ENCODE data around the gene PABPN1. TPM values are rescaled to one million over a fixed set of nuclear protein-coding genes. Genes with fewer than 3 reads are reported as not detected.

PABPN1 gene
- total RNA-seq, 2 donors from 2014 or later = 44.8 to 54.9 TPM

GRCh38 chr14:23370221-23370620, 49.0 kb downstream of the PABPN1 start:
- Histone ChIP-seq H3K27ac (no peak overlapping the region), H3K27me3 (replicated peaks; ENCODE audit: insufficient read depth) (no peaks in the 10 kb centered on the region), H3K4me1 (ENCODE audit: control insufficient read depth in 1 of 2, low read depth in 2 of 2) (peaks cover 0 to 6% of the 10 kb centered on the region in 2 donors), H3K9me3 (no peaks in the 10 kb centered on the region), H3K4me3 (no peak overlapping the region), H3K36me3 (no peaks in the 10 kb centered on the region)
- ATAC-seq (ENCODE audit: insufficient number of reproducible peaks, low FRiP score, low read depth) (no peak), DNase-seq (ENCODE audit: low spot score) (no peak)
- no peak for TF ChIP-seq CTCF (IDR thresholded peaks at IDR 0.05)

- Histone ChIP-seq H3K9me3 (no peaks in the 10 kb centered on the region), H3K4me3 (no peak overlapping the region), H3K27me3 (replicated peaks; ENCODE audit: insufficient read depth) (no peaks in the 10 kb centered on the region), H3K27ac (no peak overlapping the region), H3K36me3 (no peaks in the 10 kb centered on the region), H3K4me1 (ENCODE audit: control insufficient read depth in 1 of 2, low read depth in 2 of 2) (peaks cover 0 to 6% of the 10 kb centered on the region in 2 donors)
- no peak for ATAC-seq (ENCODE audit: insufficient number of reproducible peaks, low FRiP score, low read depth)
- no peak for DNase-seq (ENCODE audit: low spot score)
- no peak for TF ChIP-seq CTCF (IDR thresholded peaks at IDR 0.05)
Measured at GRCh38 chr14:23371865-23372264, 50.6 kb downstream of the PABPN1 start.

DNA sequence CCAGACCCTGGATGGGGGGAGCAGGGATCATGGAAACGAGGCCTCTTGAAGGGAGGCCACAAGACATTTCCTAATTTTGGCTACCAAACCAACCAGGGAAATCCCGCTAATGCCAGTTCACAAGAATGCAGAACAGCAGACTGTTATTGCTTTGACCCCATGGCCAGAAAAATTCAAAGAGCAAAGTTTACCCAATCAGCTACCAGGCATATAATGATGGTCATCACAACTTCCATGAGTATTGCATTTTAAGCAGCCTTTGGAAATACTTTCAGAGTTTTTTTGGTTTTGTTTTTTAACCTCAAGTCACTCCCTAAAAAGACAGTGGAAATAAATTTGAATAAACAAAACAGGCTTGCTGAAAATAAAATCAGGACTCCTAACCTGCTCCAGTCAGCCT, 51.3 kb downstream of the PABPN1 start, which contains the start of gene IL25:
Gene IL25 (plus strand): TSS at position 301 of the 400 bp plus-strand sequence.
- DNase-seq (ENCODE audit: low spot score) (no peak), ATAC-seq (ENCODE audit: insufficient number of reproducible peaks, low FRiP score, low read depth) (no peak)
- H3K27ac ChIP-seq = no peak within 1 kb of the TSS
- H3K4me1 ChIP-seq (ENCODE audit: control insufficient read depth in 1 of 2, low read depth in 2 of 2) = peaks cover 0 to 4% of the 10 kb centered on the region in 2 donors
- no peak within 1 kb of the TSS for H3K4me3 ChIP-seq
- TF ChIP-seq CTCF (IDR thresholded peaks at IDR 0.05) = no peak
- H3K36me3 ChIP-seq = no peaks in the 10 kb centered on the region
- no peaks in the 10 kb centered on the region for H3K9me3 ChIP-seq
- H3K27me3 ChIP-seq (replicated peaks; ENCODE audit: insufficient read depth) = no peaks in the 10 kb centered on the region

DNA sequence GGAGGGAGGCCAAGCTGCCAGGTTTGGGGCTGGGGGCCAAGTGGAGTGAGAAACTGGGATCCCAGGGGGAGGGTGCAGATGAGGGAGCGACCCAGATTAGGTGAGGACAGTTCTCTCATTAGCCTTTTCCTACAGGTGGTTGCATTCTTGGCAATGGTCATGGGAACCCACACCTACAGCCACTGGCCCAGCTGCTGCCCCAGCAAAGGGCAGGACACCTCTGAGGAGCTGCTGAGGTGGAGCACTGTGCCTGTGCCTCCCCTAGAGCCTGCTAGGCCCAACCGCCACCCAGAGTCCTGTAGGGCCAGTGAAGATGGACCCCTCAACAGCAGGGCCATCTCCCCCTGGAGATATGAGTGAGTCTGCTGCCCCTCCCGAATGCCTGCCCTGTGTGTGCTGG, 51.8 kb downstream of the PABPN1 start:
- no peak overlapping the region for H3K27ac ChIP-seq
- no peak for ATAC-seq (ENCODE audit: insufficient number of reproducible peaks, low FRiP score, low read depth)
- DNase-seq (ENCODE audit: low spot score) = no peak

More for the DNA sequence above, 51.8 kb downstream of the PABPN1 start:
- Histone ChIP-seq H3K36me3 (no peaks in the 10 kb centered on the region), H3K27me3 (replicated peaks; ENCODE audit: insufficient read depth) (no peaks in the 10 kb centered on the region), H3K9me3 (no peaks in the 10 kb centered on the region), H3K4me3 (no peak overlapping the region), H3K4me1 (ENCODE audit: control insufficient read depth in 1 of 2, low read depth in 2 of 2) (peaks cover 0 to 4% of the 10 kb centered on the region in 2 donors)
- TF ChIP-seq CTCF (IDR thresholded peaks at IDR 0.05) = no peak

Other genes with a start within 250 kb of the PABPN1 start
- 100 to 1,000 TPM; 117 to 154 TPM for gene ACIN1, start 226.3 kb upstream of the PABPN1 start, total RNA-seq
- gene C14orf119, start 226.0 kb upstream of the PABPN1 start, total RNA-seq = 10 to 100 TPM; 18.0 to 18.4 TPM
- 1 to 10 TPM in 1 of 2 donors, not detected in 1; 1.1 TPM for gene CIROP, start 216.5 kb upstream of the PABPN1 start, total RNA-seq
- gene CEBPE, start 202.2 kb upstream of the PABPN1 start, total RNA-seq = not detected
- 10 to 100 TPM; 18.4 to 28.0 TPM for gene SLC7A8, start 137.8 kb upstream of the PABPN1 start, total RNA-seq
- gene RNF212B, start 83.5 kb upstream of the PABPN1 start, total RNA-seq = not detected
- gene HOMEZ, start 35.3 kb upstream of the PABPN1 start, total RNA-seq = 1 to 10 TPM; 4.6 to 6.2 TPM
- 1 to 10 TPM; 8.7 TPM for gene PPP1R3E, start 18.6 kb upstream of the PABPN1 start, total RNA-seq
- gene BCL2L2, start 14.6 kb upstream of the PABPN1 start, total RNA-seq = 10 to 100 TPM; 50.6 to 74.4 TPM
- gene SLC22A17, start 31.4 kb downstream of the PABPN1 start, total RNA-seq = 10 to 100 TPM; 55.1 to 72.3 TPM
- gene EFS, start 43.7 kb downstream of the PABPN1 start, total RNA-seq = 10 to 100 TPM; 23.3 to 38.2 TPM
- not detected for gene IL25, start 51.4 kb downstream of the PABPN1 start, total RNA-seq
- 1 to 10 TPM in 1 of 2 donors, not detected in 1; 2.6 TPM for gene CMTM5, start 55.6 kb downstream of the PABPN1 start, total RNA-seq
- not detected for gene MYH6, start 86.8 kb downstream of the PABPN1 start, total RNA-seq
- gene MYH7, start 114.2 kb downstream of the PABPN1 start, total RNA-seq = under 1 TPM in 1 of 2 donors, not detected in 1; 0.81 TPM
- gene NGDN, start 148.2 kb downstream of the PABPN1 start, total RNA-seq = 10 to 100 TPM; 29.1 to 46.3 TPM
- 1 to 10 TPM in 1 of 2 donors, under 1 TPM in 1; 0.49 to 1.5 TPM for gene ZFHX2, start 230.3 kb downstream of the PABPN1 start, total RNA-seq
- gene THTPA, start 234.8 kb downstream of the PABPN1 start, total RNA-seq = 10 to 100 TPM; 17.8 to 30.9 TPM
- 10 to 100 TPM; 36.4 to 61.7 TPM for gene AP1G2, start 246.3 kb downstream of the PABPN1 start, total RNA-seq